Activated T-cell treated with anti-CD3 and anti-CD28 coated beads for 1 hour (primary cell): ENCODE results near the gene CNTNAP5.

ENCODE experiments used
- DNase-seq: peaks from one replicate; pipeline ENCODE4 v3.0.0-alpha.2; 2020; ENCODE audit warnings: low read depth

CNTNAP5 gene

DNA sequence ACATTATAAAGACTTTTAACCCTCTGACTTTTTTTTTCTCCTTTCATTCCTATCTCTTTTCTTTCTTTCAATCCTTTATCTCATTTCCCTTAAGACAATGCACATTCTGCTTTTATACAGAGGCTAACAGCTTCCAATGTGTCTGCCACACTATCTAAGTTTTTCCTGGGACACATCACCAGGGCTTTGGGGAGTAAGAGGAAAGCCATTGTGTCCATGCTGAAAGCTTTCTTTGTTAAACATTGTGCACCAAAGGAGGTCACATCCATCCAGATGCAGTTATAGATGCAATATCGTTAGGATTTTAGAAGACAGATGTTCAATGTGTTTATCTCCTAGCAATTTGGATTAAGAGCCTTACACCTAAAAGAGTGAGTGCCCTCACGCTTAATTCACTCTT is 534.1 kb downstream of the CNTNAP5 start:
- no peak for DNase-seq

DNA sequence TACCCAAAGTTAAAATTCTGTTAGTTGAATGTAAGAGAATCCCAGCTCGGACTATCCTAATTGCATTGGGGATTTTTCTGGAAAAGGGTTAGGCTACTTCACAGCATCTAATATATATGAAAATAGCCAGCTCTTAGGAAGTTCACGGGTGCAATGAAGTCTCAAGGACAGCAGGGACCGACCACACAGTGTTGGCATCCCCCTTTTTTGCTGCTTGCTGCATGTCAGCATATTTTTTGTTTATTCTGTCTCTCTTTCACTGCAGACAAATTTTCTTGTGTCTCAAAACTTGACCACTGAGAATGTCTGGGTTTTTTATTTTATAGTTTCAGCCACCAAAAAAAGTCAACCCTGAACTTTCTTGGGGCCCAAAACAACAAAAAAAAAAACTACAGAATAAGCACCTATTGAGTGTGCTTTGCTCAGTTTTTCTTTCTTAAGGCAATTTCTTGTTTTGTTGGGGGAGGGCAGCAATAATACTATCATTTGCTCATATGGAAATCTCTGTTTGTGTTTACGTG is 535.6 kb downstream of the CNTNAP5 start:
- DNase-seq = no peak

DNA sequence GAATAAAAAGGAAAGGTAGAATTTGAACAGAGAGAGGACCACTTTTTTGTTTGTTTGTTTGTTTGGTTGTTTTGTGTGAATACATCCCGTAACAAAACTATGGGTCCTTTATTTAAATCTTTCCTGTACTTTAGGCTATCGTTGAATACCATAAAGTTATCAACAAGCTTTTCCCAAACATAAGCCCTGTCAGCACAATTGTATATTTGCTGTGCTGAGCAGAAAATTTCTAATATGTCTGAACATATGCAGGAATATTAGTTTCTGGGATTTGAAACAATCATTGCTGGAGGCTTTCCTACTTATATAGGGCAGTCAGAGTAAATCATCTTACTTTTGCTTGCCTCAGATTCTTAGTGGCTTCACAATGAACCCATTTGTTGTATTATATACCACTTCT is 536.4 kb downstream of the CNTNAP5 start:
- no peak for DNase-seq

DNA sequence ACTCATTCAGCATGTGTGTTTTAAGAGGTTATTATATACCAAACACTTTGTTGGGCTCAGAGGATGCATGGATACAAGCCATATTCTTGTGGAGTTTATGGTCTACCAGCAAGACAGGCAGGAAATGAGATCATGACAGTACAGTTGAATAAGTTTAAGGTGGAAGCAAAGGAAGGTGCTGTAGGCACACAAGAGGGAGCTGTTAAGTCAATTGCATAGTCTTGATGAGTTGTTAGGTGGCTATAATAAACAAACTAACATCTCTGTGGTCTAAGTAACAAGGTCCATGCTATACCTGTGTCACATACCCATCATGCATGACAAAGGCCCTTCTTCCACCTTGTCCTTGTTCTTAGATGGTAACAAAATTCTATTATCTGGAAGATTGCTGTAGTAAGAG is 538.3 kb downstream of the CNTNAP5 start:
- DNase-seq = no peak

DNA sequence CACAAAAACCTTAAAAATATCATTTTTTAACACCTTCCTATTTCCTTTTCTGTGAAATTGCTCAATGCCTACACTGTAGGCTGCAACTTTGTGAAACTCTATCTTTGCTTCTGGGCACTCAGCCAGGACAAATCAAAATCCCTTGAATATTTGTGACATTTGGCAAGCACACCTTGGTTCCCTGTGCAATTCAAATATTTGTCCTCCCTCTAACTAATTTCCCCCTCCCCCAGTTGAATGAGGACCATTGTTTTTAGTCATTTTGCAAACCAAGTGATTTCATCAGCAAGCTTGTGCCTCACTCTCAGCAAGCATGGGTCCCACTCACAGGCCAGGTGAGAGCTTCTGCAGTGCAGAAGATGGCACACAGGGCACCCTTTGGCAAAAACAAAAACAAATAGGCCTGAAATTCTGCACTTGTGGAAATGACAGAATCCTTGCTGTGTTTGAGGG is 541.5 kb downstream of the CNTNAP5 start:
- DNase-seq = no peak

DNA sequence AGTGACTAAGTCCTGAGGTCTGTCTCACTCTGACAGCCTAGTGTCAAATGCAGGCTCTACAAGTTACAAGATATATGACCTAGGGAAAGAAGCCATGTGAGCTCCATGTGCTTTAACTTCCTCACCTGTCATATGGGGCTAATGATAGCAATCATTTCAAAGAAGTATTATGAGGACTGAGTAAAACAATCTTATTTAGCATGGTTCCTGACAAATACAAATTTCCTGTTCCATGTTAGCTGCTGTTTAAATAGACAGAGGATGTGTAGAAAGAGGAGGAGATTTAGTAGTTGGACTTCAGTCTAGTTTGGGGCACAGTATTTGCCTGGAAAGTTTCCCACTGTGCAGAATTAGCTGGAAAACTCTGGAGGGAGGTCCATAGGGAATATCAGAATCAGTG is 545.8 kb downstream of the CNTNAP5 start:
- DNase-seq = no peak

DNA sequence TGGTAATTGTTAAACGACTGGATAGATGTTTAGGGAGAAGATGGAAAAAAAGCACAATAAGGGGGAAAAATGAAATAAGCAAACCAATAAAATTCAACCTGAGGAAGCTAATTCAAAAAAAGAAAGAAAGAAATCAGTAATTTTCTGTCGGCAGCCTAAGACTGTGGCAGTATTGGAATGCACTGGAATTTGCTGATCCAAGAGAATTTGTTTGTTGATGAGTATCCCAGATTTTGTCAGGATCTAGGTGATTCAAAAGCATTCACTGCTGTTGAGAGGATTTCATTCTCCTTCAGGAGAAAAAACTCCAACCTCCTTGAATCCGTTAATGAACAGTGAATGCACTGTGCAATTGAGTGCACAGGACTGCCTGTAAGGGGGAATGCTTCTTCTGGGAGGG is 546.7 kb downstream of the CNTNAP5 start:
- no peak for DNase-seq

DNA sequence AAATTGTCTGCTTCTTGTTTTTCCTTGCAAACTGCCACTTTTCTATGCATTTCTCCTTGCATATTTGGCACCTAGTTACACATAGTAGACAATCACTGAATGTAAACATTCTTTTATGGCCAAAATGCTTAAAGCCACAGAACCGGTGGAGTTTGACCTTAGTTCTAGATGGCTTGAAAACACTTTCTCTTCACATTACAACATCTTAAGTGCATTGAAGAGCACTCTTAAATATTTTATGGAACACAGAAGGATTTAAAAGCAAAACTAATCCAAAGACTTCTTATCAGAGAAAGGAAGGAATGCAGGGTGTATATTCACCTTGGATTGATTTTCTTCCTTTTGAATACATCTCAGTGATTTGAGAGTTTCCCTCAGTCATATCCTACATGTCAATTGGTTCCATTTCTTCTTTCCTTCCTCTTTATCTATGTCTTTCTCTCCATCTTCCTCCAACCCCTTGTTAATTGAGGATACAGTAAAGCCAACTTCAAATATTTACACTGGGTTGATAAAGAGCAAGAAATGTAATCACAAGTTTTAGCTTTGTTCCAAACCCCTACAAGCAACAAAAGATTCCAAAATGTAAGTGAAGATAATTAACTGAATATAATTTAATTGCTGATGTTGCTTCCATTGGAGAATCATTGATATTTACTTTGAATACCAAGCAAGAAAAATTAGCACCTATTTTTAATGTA is 548.0 kb downstream of the CNTNAP5 start:
- no peak for DNase-seq

DNA sequence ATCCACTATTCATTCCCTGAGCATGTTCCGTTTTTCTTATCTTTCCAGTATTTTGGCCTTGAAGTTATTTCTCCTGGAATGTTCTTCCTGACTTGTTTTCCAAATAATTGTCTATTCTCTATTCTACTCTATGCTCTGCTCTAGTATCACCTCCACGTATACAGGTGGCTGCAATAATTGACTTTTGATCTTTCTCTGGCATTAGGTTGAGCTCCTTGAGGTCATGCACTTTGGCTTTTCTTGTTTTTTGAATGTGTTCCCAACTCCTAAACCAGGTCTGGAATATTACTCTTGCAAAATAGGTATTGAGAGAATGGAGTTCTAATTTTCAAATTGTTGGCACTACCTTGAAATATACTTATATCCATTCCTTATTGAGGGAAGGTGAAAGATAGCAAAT is 550.4 kb downstream of the CNTNAP5 start:
- no peak for DNase-seq

DNA sequence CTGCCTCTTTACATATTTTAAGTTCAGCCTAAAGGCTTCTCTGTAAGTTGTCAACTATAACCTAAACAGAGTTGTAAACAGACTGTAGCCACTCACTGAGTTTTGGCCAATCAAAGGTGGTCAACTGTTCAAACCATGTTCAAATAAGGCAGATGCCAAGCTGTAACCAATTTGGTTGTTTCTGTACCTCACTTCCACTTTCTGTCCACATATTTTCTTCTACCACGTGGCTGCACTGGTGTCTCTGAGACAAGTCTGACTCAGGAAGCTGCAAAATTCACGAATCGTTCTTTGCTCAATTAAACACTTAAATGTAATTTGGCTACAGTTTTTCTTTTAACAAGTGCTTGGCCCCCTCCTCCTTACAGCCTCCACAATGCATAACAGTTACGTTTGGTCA is 555.2 kb downstream of the CNTNAP5 start:
- DNase-seq = no peak

DNA sequence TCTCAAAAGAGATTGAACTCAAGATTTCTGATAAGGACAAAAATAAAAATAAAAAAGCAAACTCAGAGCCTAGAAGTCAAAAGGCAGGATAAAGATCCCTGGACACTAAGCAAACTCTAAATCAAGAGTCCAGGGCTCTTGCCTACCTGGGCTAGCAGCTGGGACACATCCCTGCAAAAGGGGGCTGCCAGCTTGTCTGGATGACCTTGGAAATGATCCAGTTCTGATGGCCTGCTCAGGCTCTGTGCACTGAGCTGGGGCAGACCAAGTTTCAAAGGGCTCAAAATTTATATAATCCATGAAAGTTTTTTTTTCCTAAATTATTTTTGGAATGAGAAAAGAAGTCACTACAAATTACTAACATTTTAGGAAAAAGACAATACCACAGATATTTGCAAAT is 557.3 kb downstream of the CNTNAP5 start:
- DNase-seq = no peak

DNA sequence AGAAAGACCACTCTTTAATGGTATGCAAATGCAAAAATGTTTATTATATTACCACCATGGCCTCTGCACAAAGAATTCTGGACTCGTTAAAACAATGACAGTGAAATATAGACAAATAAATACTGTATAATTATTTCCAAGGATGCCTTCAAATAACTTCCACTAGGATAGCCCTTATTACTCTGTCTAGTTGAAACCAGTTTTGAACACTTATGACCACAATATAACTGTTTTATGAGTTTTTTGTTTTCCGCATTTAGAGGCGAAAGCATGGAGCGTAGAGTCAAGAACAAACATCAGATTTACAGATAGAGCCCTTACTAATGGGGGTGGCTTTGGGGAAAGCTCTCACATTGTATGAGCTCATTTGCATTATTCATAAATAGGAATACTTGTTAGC is 559.5 kb downstream of the CNTNAP5 start:
- DNase-seq = no peak

DNA sequence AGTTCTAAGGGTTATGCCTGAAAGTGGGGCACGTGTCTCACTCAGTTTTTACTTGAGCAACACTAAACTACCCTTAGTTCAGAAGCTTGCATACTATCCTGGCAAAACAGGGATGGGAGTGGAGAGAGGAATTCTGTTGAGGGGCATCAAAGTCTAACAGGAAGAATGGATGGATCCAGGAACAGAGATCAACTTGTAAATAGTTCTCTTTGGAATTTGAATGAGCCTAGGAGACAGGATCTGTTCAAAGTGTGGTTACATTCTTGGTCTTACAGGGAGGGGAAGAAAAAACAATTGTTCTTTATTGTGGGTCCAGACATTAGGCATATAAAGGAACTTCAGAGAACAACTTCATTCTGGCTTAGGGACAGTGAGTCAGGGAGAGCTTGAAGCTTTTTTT is 560.2 kb downstream of the CNTNAP5 start:
- DNase-seq = no peak

DNA sequence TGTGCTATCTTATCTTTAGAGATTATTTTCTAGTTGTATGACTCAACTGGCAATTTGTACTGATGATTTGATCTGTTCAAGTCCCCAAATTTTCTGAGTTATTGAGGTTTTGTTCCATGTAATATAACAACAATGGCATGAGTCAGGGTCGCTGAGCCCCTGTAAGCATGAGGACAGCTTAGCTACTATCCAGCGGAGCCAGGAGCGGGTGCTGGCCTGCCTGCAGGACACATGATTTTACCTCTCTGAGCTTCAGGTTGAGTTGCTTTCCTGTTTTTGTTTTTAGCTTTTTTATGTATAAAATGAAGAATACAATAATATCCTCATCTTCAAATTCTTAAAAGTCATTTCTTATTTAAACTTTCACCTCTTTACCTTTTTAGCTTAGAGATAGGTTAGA is 561.1 kb downstream of the CNTNAP5 start:
- no peak for DNase-seq

DNA sequence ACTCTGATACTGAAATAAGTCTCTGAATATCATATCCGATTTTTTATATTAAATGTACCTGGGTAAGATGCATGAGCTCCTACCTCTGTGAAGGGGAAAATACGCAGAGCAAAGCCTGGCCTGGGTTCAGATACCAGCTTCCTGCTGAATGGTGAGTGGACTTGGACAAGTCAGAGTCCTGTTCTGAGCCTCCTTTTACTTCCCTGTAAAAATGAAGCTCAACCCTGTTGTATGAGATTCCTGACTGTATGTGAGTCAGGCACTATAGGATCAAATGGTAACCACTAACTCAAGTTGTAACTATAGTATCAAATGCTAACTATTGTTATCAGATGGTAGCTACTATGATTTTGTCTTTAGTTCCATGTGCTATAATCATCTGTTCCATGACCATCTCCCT is 561.7 kb downstream of the CNTNAP5 start:
- DNase-seq = no peak

DNA sequence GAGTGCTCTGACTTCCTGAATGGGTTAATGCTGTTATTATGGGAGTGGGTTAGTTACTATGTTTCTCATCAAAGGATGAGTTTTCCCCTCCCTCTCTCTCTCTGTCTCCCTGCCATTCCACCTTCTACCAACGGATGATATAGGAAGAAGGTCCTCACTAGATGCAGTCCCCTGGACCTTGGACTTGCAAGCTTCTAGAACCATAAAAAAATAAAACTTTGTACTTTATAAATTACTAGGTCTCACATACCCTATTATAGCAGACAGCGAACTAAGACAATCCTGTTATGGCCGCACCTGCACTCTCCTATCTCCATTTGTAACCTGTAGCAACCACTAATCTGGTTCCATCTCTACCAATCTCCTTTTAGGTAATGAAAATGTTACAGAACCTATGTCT is 564.9 kb downstream of the CNTNAP5 start:
- no peak for DNase-seq

DNA sequence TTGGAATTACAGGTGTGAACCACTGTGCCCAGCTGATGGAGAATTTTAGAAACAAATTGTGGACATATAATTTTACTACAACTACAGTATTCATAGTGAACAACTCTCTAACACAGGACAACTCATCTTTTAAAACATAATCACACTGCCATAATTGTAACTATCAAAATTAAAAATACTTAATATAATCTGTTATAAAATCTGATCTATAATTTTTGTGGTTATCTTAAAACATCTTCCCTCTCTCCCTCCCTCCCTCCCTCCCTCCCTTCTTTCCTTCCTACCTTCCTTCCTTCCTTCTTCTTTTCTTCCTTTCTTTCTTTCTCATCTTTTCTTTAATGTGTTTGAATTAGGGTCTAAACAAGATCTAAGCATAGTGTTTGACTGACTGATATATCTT is 577.7 kb downstream of the CNTNAP5 start:
- DNase-seq = no peak

DNA sequence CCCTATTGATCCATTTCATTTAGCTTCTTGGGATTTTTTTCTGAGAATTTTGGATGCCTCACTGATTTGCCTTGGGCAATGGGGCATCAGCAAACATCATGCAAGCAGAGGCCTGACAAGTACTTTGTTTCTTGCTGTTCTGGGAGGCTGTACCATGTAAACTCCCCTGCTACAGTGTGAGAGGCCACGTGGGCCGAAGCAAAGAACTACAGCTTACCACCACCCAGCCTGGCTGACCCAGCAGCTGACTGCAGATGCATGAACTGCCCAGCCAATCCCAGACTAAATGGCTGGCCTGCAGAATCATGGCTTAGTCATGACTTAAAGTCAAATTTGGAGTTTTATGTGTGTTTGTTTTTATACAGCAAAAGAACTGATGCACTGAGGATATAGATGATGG is 579.9 kb downstream of the CNTNAP5 start:
- no peak for DNase-seq

DNA sequence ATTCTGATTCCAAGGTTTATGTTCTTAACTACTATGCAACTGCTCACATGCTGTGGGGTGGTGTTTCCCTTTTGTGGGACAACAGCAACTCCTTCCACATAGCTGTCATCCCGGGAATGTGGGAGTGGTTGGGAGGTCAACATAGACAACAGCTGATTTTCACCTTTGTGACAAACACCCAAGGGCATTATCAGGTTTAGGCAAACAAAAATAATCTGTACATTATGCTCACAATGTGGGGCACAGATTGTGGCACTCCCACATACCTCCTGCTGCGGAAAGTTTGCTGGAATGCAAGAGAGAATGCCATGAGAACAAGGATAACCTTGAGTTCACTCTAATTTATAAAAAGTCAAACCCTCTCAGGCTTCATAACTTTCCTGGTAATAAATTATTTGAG is 582.6 kb downstream of the CNTNAP5 start:
- no peak for DNase-seq

DNA sequence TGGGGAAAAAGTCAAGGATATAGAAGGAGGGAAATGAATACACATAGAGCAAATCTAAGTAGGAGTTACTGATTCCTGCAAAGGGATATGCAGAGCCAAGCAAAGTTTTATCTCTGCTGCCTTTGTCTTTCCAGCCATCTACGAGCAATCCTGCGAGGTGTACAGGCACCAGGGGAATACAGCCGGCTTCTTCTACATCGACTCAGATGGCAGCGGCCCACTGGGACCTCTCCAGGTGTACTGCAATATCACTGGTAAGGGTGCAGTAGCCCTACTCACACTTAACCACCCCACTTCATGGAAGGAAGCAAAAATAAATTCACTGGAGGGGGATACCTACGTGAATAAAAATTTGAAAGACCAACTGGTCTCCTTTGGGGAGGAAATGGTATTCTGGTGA is 584.6 kb downstream of the CNTNAP5 start:
- no peak for DNase-seq

DNA sequence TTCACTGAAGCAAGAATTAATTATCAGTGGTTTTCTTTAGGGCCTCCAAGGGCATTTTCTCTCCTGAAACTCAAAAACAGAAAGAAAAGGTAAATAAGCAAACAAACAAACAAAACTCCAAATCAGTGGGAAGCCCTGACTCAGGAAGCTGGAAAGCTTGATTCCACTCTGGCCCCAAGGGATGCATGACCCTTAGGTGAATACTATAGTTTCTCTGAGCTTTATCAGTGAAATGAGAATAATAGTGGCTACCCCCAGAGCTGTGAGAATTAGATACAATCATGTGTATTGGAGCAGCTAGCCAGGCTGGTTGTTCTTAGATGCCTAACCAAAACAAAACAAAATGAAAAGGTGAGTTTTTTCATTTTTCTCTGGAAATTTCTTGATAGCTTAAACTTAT is 585.1 kb downstream of the CNTNAP5 start:
- DNase-seq = no peak

DNA sequence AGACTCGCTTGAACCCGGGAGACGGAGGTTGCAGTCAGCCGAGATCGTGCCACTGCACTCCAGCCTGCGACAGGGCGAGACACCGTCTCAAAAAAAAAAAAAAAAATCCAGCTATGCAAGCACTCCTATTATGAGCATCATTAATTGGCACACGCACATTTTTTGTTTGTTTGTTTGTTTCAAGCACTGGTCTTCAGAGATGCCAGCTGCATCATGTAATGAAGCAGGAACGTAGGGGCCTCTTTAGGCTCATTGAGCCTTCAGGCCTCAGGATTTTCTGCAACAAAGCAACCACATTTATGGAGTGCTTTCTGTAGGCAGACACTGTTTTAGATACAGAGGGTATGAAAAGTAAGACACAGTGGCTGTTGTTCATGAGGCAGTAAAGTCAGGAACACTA is 585.8 kb downstream of the CNTNAP5 start:
- DNase-seq = no peak

DNA sequence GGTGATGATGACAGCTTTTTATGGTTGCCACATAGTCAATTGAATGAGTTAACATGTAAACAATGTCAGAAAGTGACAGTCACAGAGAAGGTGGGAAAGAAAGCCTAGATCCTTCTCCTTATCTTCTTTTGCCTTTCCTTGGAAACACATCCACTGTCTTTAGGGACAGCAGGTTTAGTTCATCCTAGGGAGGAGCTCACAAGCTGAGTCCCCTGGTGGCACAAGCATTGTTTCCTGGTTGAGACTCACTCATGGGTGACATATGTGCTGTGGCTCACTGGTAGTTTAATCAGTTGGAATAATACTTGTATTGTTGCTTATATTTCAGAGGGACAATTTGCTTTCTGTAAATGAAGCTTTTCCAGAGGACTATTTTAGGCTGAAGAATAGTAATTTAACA is 598.5 kb downstream of the CNTNAP5 start:
- no peak for DNase-seq

DNA sequence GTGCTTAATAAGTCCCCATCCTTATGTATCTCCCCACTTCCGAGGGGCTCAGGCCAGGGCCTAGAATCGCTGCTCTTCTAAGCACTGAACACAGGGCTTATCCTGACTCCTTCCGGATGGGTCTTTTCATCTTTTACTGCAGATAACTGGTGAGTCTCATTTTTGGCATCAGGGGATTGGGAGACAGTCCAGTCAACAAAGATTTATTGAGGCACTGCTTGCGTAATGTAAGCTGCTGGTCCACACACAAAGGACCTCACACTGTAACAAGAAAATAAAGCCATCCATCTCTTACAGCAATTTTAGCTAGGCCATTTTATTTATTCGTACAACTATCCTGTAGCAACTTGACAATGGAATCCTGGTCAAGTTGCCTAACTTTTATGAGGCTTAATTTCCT is 600.5 kb downstream of the CNTNAP5 start:
- no peak for DNase-seq
